GM12801 (cell line): ENCODE measurements around the gene PRR5L.

Source experiments
- TF ChIP-seq, protein P1 (sequence below): IDR thresholded peaks from one replicate; pipeline ENCODE4 v1.5.1; 2011; ENCODE audit warnings: control low read depth; ENCODE audit not compliant: insufficient read length; ENCODE audit errors: extremely low read depth

Gene PRR5L

DNA sequence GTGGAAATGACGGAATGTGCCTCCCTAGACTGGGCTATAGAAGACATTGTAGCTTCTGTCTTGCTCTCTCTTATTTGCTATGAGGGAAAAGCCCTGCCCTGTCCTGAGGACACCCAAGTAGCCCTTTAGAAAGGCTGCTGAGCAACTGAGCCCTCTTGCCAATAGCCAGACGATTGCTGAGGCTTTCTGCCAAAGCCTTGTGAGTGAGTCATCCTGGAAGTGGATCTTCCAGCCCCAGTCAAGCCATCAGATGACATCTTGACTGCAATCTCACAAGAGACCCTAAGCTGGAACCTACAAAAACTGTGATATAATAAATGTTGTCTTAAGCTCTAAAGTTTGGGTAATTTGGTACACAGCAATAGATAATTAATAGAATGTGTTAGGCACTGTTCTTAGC, 217.9 kb downstream of the PRR5L start:
- TF ChIP-seq, protein P1, sequence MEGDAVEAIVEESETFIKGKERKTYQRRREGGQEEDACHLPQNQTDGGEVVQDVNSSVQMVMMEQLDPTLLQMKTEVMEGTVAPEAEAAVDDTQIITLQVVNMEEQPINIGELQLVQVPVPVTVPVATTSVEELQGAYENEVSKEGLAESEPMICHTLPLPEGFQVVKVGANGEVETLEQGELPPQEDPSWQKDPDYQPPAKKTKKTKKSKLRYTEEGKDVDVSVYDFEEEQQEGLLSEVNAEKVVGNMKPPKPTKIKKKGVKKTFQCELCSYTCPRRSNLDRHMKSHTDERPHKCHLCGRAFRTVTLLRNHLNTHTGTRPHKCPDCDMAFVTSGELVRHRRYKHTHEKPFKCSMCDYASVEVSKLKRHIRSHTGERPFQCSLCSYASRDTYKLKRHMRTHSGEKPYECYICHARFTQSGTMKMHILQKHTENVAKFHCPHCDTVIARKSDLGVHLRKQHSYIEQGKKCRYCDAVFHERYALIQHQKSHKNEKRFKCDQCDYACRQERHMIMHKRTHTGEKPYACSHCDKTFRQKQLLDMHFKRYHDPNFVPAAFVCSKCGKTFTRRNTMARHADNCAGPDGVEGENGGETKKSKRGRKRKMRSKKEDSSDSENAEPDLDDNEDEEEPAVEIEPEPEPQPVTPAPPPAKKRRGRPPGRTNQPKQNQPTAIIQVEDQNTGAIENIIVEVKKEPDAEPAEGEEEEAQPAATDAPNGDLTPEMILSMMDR = no peak
